Measurements from ENCODE around the gene IFRD2. TPM values are rescaled to one million over a fixed set of nuclear protein-coding genes. Genes with fewer than 3 reads are reported as not detected.
A peak's percentile ranks its signal among the peaks of the same experiment; 100 is the strongest.

IFRD2 gene
- total and polyA plus RNA-seq, 2 of the 13 experiments (the other 11 are each of a cell fraction or from before 2014, with no cell fraction given) = 32.8 to 96.1 TPM

- TF ChIP-seq ZNF142 (CRISPR knock-in tag; IDR thresholded peaks at IDR 0.05) = peak; percentile 69
- TF ChIP-seq SKIL (CRISPR knock-in tag; IDR thresholded peaks at IDR 0.05; ENCODE audit: borderline replicate concordance) = peak; percentile 92
- no peak; the same call in 1 of the 2 replicates for TF ChIP-seq HNRNPUL1 (IDR thresholded peaks at IDR 0.05; ENCODE audit: low read depth, low read length)
- TF ChIP-seq ZBTB34 (CRISPR knock-in tag; IDR thresholded peaks at IDR 0.05) = peak; percentile 65; the same call in 1 of the 2 replicates
- no peak for TF ChIP-seq ZNF562 (CRISPR knock-in tag; IDR thresholded peaks at IDR 0.05; ENCODE audit: borderline replicate concordance)
- TF ChIP-seq TIGD3 (CRISPR knock-in tag; IDR thresholded peaks at IDR 0.05; ENCODE audit: borderline replicate concordance) = no peak
- no peak for TF ChIP-seq ZNF264 (CRISPR knock-in tag; IDR thresholded peaks at IDR 0.05)
- peak; percentile 67; the same call in 1 of the 2 replicates for TF ChIP-seq ZSCAN5A (CRISPR knock-in tag; IDR thresholded peaks at IDR 0.05; ENCODE audit: borderline replicate concordance)
- TF ChIP-seq SALL1 (CRISPR knock-in tag; IDR thresholded peaks at IDR 0.05) = peak; percentile 69
- no peak; the same call in 1 of the 2 replicates for TF ChIP-seq WIZ (CRISPR knock-in tag; IDR thresholded peaks at IDR 0.05)
- peak; percentile 96 for TF ChIP-seq SP5 (CRISPR knock-in tag; IDR thresholded peaks at IDR 0.05; ENCODE audit: borderline replicate concordance, low read depth)
- TF ChIP-seq ZFP36L1 (CRISPR knock-in tag; IDR thresholded peaks at IDR 0.05) = peak; percentile 78; the same call in 1 of the 2 replicates
- TF ChIP-seq JUNB (CRISPR knock-in tag; IDR thresholded peaks at IDR 0.05; ENCODE audit: borderline replicate concordance) = peak; percentile 31; the same call in 1 of the 2 replicates
- TF ChIP-seq ZNF557 (CRISPR knock-in tag; IDR thresholded peaks at IDR 0.05) = no peak
- 0 out of 2 replicates have a peak, but pooled peaks have one; percentile 40 for TF ChIP-seq ZNF232 (CRISPR knock-in tag; IDR thresholded peaks at IDR 0.05; ENCODE audit: borderline replicate concordance)
Measured at GRCh38 chr3:50260027-50260941, 31.9 kb downstream of the IFRD2 start (continued).

All from HepG2 (cell line).